B cell (primary cell): ENCODE measurements around the gene CACNG4. TPM values are rescaled to one million over a fixed set of nuclear protein-coding genes. Genes with fewer than 3 reads are reported as not detected.

Experiments
- ATAC-seq: fragments of 200-7000 bp; cut with Tn5 transposase; one replicate; pipeline ENCODE4 v1.10.0; 2021; ENCODE audit warnings: low read depth, mild to moderate bottlenecking, moderate number of reproducible peaks, moderate library complexity
- CTCF ChIA-PET: fragments of 350-600 bp; sonication (Branson Sonifier 250); formaldehyde crosslinking; loops from one replicate; lab custom pipeline; 2021; ENCODE audit warnings: antibody characterized with exemption, inconsistent platforms; lab: Charles Lee
- POLR2A ChIA-PET: fragments of 350-600 bp; sonication (Branson Sonifier 250); formaldehyde crosslinking; loops from one replicate; lab custom pipeline; 2021; ENCODE audit warnings: antibody characterized with exemption; lab: Charles Lee
- DNase-seq: peaks from one replicate; pipeline ENCODE4 v3.0.0; 2013
- H2AFZ ChIP-seq: 2 replicates; pipeline ENCODE4 v1.6.1; 2012; ENCODE audit warnings: mild to moderate bottlenecking, low read depth, low read length; ENCODE audit not compliant: insufficient read depth, poor library complexity, severe bottlenecking
- H3K27ac ChIP-seq, 2 donors: 1 replicate in 1 of 2; 2 replicates in 1 of 2; pipeline ENCODE4 v1.5.1; 2012 to 2013; ENCODE audit warnings: low read length in 2 of 2, mild to moderate bottlenecking in 2 of 2, moderate library complexity in 1 of 2
- H3K27me3 ChIP-seq, 4 experiments: fragments of 200-600 bp in 1 of 4; sonication (generic) in 1 of 4; replicated peaks in 1 of 4; 1 replicate in 2 of 4; 2 replicates in 2 of 4; pipeline versions ENCODE4 v1.6.1 to v1.7.0; 2013 to 2016; ENCODE audit warnings: low read length in 3 of 4, mild to moderate bottlenecking in 2 of 4, mixed read lengths in 1 of 4, moderate library complexity in 1 of 4; ENCODE audit not compliant: insufficient read depth in 4 of 4, control insufficient read depth in 3 of 4; ENCODE audit errors: control extremely low read depth in 1 of 4
- H3K36me3 ChIP-seq, 2 experiments: replicated peaks in 1 of 2; 1 replicate in 1 of 2; 2 replicates in 1 of 2; pipeline versions ENCODE4 v1.6.1 to v1.7.1; 2013; ENCODE audit warnings: low read length in 1 of 2; ENCODE audit not compliant: insufficient read depth in 2 of 2, control insufficient read depth in 1 of 2; ENCODE audit errors: control extremely low read depth in 1 of 2, extremely low read depth in 1 of 2
- H3K4me1 ChIP-seq, 2 donors: fragments of 200-600 bp in 1 of 2; sonication (generic) in 1 of 2; 1 replicate in 1 of 2; 2 replicates in 1 of 2; pipeline versions ENCODE4 v1.5.1 to v1.6.1; 2013 to 2017; ENCODE audit warnings: low read length in 2 of 2; ENCODE audit not compliant: control insufficient read depth in 2 of 2, insufficient read depth in 2 of 2
- H3K4me2 ChIP-seq: replicated peaks from 2 replicates; pipeline ENCODE3; 2012; ENCODE audit warnings: mild to moderate bottlenecking, low read depth, low read length; ENCODE audit not compliant: poor library complexity, severe bottlenecking
- H3K4me3 ChIP-seq, 5 experiments: fragments of 200-600 bp in 1 of 5; sonication (generic) in 1 of 5; 1 replicate in 3 of 5; 2 replicates in 2 of 5; pipeline versions ENCODE4 v1.5.1 to v1.7.0; 2011 to 2016; ENCODE audit warnings: low read length in 4 of 5, mild to moderate bottlenecking in 4 of 5, low read depth in 2 of 5, control low read depth in 1 of 5, moderate library complexity in 1 of 5; ENCODE audit not compliant: insufficient read depth in 1 of 5; ENCODE audit errors: control extremely low read depth in 1 of 5, extremely low read depth in 1 of 5
- H3K79me2 ChIP-seq: fragments of 200-600 bp; sonication (generic); one replicate; pipeline ENCODE4 v1.6.0; 2016; ENCODE audit warnings: low read length; ENCODE audit not compliant: control insufficient read depth, insufficient read depth
- H3K9ac ChIP-seq: fragments of 200-600 bp; sonication (generic); 2 replicates; pipeline ENCODE4 v1.6.1; 2017; ENCODE audit warnings: mild to moderate bottlenecking, low read length, moderate library complexity
- H3K9me3 ChIP-seq, 3 donors: one replicate each; pipeline versions ENCODE4 v1.6.1 to v1.7.1; 2013; ENCODE audit warnings: low read length in 2 of 3; ENCODE audit not compliant: control insufficient read depth in 2 of 3, insufficient read depth in 1 of 3; ENCODE audit errors: control extremely low read depth in 1 of 3
- H4K20me1 ChIP-seq: 2 replicates; pipeline ENCODE4 v1.6.0; 2012; ENCODE audit warnings: mild to moderate bottlenecking, low read length; ENCODE audit not compliant: insufficient read depth, control insufficient read depth, poor library complexity, severe bottlenecking
- H3K27ac Mint-ChIP-seq: one replicate; pipeline ENCODE4 v1.8.0; 2021; ENCODE audit warnings: mixed read lengths
- H3K27me3 Mint-ChIP-seq: one replicate; pipeline ENCODE4 v1.8.0; 2021; ENCODE audit warnings: mixed read lengths
- H3K4me1 Mint-ChIP-seq: one replicate; pipeline ENCODE4 v1.8.0; 2021; ENCODE audit warnings: mixed read lengths
- H3K4me3 Mint-ChIP-seq: one replicate; pipeline ENCODE4 v1.8.0; 2021; ENCODE audit warnings: mixed read lengths
- H3K9me3 Mint-ChIP-seq: one replicate; pipeline ENCODE4 v1.8.0; 2022; ENCODE audit warnings: mixed read lengths; ENCODE audit not compliant: insufficient read depth
- CTCF ChIP-seq: fragments of 200-600 bp; IDR thresholded peaks from one replicate; pipeline ENCODE4 v1.8.0; 2022; ENCODE audit warnings: antibody characterized with exemption, mild to moderate bottlenecking
- EZH2 ChIP-seq: IDR thresholded peaks from 2 replicates; pipeline ENCODE4 v1.6.1; 2012; ENCODE audit warnings: borderline replicate concordance, low read depth, mild to moderate bottlenecking, moderate library complexity, low read length; ENCODE audit not compliant: insufficient read depth, poor library complexity, severe bottlenecking
- WGBS: methylation state at CpG from one replicate; pipeline ENCODE4 v1.1.5; 2013; ENCODE audit warnings: missing lambda C conversion rate; ENCODE audit not compliant: insufficient coverage; 5-methylcytosine and 5-hydroxymethylcytosine counted together
- intact Hi-C: fragments of 100-400 bp; cut with micrococcal nuclease; formaldehyde crosslinking; loops from one replicate; pipeline ENCODE4 v1.10.0; 2022
- polyA plus RNA-seq: library from polyadenylated mRNA; depleted of rRNA; stranded (reverse); fragments of >200 nt; gene quantifications from 2 replicates; pipeline ENCODE4 v1.2.3, GENCODE V29; 2012
- total RNA-seq, 2 donors: library from RNA; stranded (reverse); fragments of 120-200 nt in 1 of 2; gene quantifications; 1 replicate in 1 of 2; 2 replicates in 1 of 2; pipeline versions ENCODE4 v1.2.3 to v1.2.4, GENCODE V29; 2013 to 2022

Gene CACNG4
- total and polyA plus RNA-seq, 2 donors (not counting 1 experiment from before 2014, with no cell fraction given), result not detected

GRCh38 chr17:67004181-67004580 lies 39.7 kb downstream of the CACNG4 start:
- TF ChIP-seq EZH2 (no peak), CTCF (no peak)
- intact Hi-C loops, result no loop called here
- Mint-ChIP-seq H3K4me3 (no peak overlapping the region), H3K27ac (no peak overlapping the region), H3K4me1 (no peaks in the 10 kb centered on the region), H3K9me3 (peaks cover 2% of the 10 kb centered on the region), H3K27me3 (peaks cover 9% of the 10 kb centered on the region)
- no peak overlapping the region for H2AFZ ChIP-seq
- H3K4me1 ChIP-seq, result no peaks in the 10 kb centered on the region
- DNase-seq (no peak), ATAC-seq (no peak)
- WGBS, result 80% methylated on average over 5 of the region's 11 CpGs
- H4K20me1 ChIP-seq, result no peaks in the 10 kb centered on the region
- H3K9ac ChIP-seq, result no peak overlapping the region
- H3K79me2 ChIP-seq, result no peaks in the 10 kb centered on the region
- H3K36me3 ChIP-seq, result no peaks in the 10 kb centered on the region
- H3K4me2 ChIP-seq, result no peak overlapping the region
- POLR2A ChIA-PET, result no interaction called here
- H3K27me3 ChIP-seq, result no peaks in the 10 kb centered on the region
- CTCF ChIA-PET, result no interaction called here
- H3K4me3 ChIP-seq, result no peak overlapping the region
- H3K27ac ChIP-seq, result no peak overlapping the region
- H3K9me3 ChIP-seq, result peaks cover 0 to 21% (median 0%) of the 10 kb centered on the region in 3 donors

GRCh38 chr17:67007266-67007665 lies 42.8 kb downstream of the CACNG4 start:
- POLR2A ChIA-PET, result no interaction called here
- WGBS, result 100% methylated on average over 3 of the region's 6 CpGs

More at GRCh38 chr17:67007266-67007665, 42.8 kb downstream of the CACNG4 start:
- Histone ChIP-seq H3K9ac (no peak overlapping the region), H3K9me3 (peaks cover 0 to 11% (median 0%) of the 10 kb centered on the region in 3 donors), H3K4me1 (no peaks in the 10 kb centered on the region), H3K79me2 (no peaks in the 10 kb centered on the region), H3K27ac (no peak overlapping the region), H3K36me3 (no peaks in the 10 kb centered on the region), H2AFZ (no peak overlapping the region), H3K27me3 (no peaks in the 10 kb centered on the region), H3K4me3 (no peak overlapping the region), H4K20me1 (no peaks in the 10 kb centered on the region), H3K4me2 (no peak overlapping the region)
- TF ChIP-seq EZH2 (no peak), CTCF (no peak)
- H3K27ac Mint-ChIP-seq, result no peak overlapping the region
- DNase-seq (no peak), ATAC-seq (no peak)
- H3K27me3 Mint-ChIP-seq, result peaks cover 14% of the 10 kb centered on the region
- no peaks in the 10 kb centered on the region for H3K4me1 Mint-ChIP-seq
- intact Hi-C loops, result no loop called here
- H3K4me3 Mint-ChIP-seq, result no peak overlapping the region
- H3K9me3 Mint-ChIP-seq, result no peaks in the 10 kb centered on the region
- CTCF ChIA-PET, result no interaction called here
